Ectodermal cell (in vitro differentiated cells): ENCODE data around the gene GTF2IRD2.
"Not testable (repeated sequence)": the region's sequence is repeated elsewhere in the genome, so short reads cannot be mapped to it uniquely, and the experiment has no call there.

Source experiments
- H3K27ac ChIP-seq: 2 replicates; pipeline ENCODE4 v1.7.0; 2013; ENCODE audit warnings: mild to moderate bottlenecking, low read depth, low read length; ENCODE audit not compliant: insufficient read depth, poor library complexity, severe bottlenecking
- H3K27me3 ChIP-seq: 2 replicates; pipeline ENCODE4 v1.7.0; 2013; ENCODE audit warnings: mild to moderate bottlenecking, low read length; ENCODE audit not compliant: insufficient read depth, control insufficient read depth, poor library complexity, severe bottlenecking
- H3K36me3 ChIP-seq: one replicate; pipeline ENCODE4 v1.7.0; 2013; ENCODE audit warnings: low read length; ENCODE audit not compliant: control insufficient read depth, insufficient read depth
- H3K4me1 ChIP-seq: one replicate; pipeline ENCODE4 v1.7.0; 2013; ENCODE audit warnings: low read length; ENCODE audit not compliant: control insufficient read depth, insufficient read depth
- H3K4me3 ChIP-seq: 2 replicates; pipeline ENCODE4 v1.7.0; 2013; ENCODE audit warnings: low read depth, low read length, control low read depth; ENCODE audit not compliant: insufficient read depth
- H3K9me3 ChIP-seq: 2 replicates; pipeline ENCODE4 v1.7.0; 2013; ENCODE audit warnings: mild to moderate bottlenecking, low read length, moderate library complexity; ENCODE audit not compliant: control insufficient read depth
- whole genome bisulfite sequencing, 2 experiments: methylation state at CpG; one replicate each; pipeline ENCODE4 v1.1.7; 2013; ENCODE audit warnings: missing lambda C conversion rate in 2 of 2; 5-methylcytosine and 5-hydroxymethylcytosine counted together

The GTF2IRD2 gene

DNA sequence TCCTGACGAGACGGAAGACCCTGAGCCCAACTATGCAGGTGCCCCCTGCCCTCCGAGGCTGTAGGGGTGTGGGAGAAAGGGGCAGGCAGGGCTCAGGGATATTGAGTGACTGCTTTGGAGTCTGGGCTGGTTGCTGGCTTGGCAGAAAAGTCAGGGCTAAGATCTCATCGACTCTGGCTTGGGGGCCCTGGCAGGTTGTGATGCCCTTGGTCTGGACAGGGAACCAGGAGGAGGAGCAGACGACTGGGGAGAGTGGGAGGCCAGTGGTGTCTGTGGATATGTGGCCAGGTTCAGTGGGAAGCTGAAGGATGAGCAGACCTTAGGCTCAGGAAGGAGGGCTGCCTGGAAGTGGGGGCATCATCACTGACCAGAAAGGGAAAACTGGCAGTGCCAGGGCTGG lies 67.8 kb downstream of the GTF2IRD2 start:
- not testable (repeated sequence) for H3K27me3 ChIP-seq
- WGBS, 2 experiments = 84 to 87% methylated on average over 4 of the region's 5 CpGs

DNA sequence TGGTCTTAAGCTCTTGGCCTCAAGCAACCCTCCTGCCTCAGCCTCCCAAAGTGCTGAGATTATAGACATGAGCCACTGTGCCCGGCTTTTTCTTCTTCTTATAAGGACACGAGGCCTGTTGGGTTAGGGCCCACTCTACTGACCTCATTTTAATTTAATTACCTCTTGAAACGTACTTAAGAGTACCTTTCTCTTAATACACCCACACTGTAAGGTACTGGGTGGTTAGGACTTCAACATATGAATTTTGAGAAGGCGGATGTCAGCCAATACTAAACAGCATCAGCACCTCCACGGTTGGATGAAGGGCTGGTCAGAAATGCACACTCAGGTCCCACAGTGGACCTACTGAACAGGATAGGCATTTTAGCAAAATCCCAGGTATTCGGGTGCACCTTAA lies 69.7 kb downstream of the GTF2IRD2 start:
- not testable (repeated sequence) for H3K27me3 ChIP-seq, H3K27ac ChIP-seq, H3K4me1 ChIP-seq, H3K4me3 ChIP-seq, H3K36me3 ChIP-seq, H3K9me3 ChIP-seq
- WGBS, 2 experiments = 84 to 91% methylated on average over 4 of the region's 6 CpGs

More for the DNA sequence above, 67.8 kb downstream of the GTF2IRD2 start:
- not testable (repeated sequence) for H3K27ac ChIP-seq, H3K9me3 ChIP-seq, H3K36me3 ChIP-seq, H3K4me3 ChIP-seq, H3K4me1 ChIP-seq

DNA sequence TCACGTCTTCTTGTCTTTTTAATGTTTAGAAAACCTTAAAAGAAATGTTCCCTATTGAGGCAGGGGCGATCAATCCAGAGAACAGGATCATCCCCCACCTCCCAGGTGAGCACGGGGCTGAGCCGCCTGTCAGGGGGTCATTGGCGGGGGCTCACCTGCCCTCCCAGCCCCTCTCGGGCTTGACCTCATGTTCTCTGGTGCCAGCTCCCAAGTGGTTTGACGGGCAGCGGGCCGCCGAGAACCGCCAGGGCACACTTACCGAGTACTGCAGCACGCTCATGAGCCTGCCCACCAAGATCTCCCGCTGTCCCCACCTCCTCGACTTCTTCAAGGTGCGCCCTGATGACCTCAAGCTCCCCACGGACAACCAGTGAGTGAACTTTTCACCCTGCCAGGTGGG lies 72.4 kb downstream of the GTF2IRD2 start:
- WGBS, 2 experiments = 86 to 100% methylated on average over 4 to 10 of the region's 17 CpGs

DNA sequence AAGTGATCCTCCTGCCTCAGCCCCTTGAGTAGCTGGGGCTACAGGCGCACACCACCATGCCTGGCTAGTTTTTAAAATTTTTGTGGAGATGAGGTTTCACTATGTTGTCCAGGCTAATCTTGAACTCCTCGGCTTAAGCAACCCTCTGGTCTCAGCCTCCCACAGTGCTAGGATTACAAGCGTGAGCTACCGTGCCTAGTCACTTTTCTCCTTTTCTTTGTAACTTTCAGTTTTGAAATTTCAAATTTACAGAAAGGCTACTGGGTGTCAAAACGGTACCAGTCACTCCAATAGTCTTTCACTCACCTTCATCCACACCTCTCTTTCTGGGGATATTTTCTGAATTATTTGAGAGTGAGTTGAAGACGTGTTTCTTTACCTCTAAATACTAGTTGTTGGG lies 76.3 kb downstream of the GTF2IRD2 start:
- H3K4me3 ChIP-seq, H3K36me3 ChIP-seq, H3K27ac ChIP-seq, H3K27me3 ChIP-seq, H3K9me3 ChIP-seq, H3K4me1 ChIP-seq: not testable (repeated sequence)
- no CpG with 5 or more reads among the region's 6 CpGs for WGBS, 2 experiments

More for the DNA sequence above, 72.4 kb downstream of the GTF2IRD2 start:
- H3K27ac ChIP-seq, H3K4me1 ChIP-seq, H3K27me3 ChIP-seq, H3K4me3 ChIP-seq, H3K36me3 ChIP-seq, H3K9me3 ChIP-seq: not testable (repeated sequence)

DNA sequence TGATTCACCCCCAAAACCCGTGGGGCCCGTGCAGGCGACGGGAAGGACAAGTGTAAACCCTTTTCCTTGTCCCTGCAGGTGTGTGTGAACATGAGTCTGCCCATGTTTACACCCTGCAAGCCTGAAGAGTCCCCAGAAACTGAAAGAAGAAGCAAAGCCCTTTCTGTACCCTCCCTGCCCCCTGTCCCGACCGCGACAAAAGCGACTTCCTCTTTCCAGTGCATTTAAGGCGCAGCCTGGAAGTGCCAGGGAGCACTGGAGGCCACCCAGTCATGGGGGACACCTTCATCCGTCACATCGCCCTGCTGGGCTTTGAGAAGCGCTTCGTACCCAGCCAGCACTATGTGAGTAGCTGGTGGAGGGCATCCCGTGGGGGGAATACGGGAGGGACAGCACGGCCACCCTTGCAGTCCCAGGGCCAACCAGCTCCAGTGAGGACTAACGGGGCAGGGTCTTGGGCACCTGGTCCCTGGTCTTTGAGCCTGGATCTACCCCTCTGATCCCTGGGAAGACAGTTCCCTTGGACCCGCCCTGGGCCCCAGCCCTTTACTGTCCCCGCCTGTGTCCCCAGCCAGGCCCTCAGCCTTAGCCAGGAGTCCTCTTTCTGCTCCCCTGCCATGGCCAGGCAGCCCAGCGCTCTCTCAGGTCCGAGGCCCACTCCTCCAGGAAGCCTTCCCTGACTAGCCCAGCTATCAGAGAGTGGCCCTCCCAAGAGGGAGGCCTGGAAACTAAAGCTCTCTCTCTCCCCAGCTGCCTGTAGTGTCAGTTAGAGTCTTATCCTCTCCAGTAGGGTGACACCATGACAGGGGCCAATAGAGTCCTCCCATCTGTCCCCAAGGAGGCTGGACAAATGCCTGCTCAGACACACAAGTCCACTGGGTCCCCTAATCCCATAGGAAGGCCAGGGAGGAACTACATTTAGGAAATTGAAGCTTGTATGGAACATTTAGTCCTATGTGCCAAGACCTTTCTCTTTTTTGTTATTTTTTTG lies 77.3 kb downstream of the GTF2IRD2 start, which contains the start of gene NCF1:
NCF1 (plus strand) TSS at position 252 of the 991 bp plus-strand sequence; CDS start at position 273, 21 bp downstream.
- H3K27ac ChIP-seq, H3K27me3 ChIP-seq, H3K36me3 ChIP-seq, H3K9me3 ChIP-seq, H3K4me1 ChIP-seq, H3K4me3 ChIP-seq: not testable (repeated sequence)
- WGBS, 2 experiments = no CpG with 5 or more reads among the region's 21 CpGs

DNA sequence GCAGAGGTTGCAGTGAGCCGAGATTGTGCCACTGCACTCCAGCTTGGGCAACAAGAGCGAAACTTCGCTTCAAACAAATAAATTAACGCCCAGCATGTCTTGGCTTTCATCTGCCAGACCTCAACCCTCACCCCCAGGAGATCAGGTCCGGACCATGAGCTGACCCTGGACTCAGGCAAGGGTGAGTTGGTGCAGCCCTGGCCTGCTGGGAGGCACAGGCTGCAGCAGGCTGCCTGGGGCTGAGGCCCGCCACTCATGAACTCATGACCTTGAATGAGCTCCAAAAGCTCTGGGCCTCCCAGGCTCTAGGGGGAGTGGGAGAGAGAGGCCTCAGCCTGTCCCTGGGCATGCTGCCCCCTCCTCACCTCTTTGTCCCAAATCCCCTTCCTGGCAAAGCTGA lies 79.3 kb downstream of the GTF2IRD2 start:
- H3K27me3 ChIP-seq, H3K36me3 ChIP-seq, H3K4me3 ChIP-seq, H3K27ac ChIP-seq, H3K9me3 ChIP-seq, H3K4me1 ChIP-seq: not testable (repeated sequence)
- WGBS, 2 experiments = 85 to 89% methylated on average over 6 of the region's 6 CpGs

DNA sequence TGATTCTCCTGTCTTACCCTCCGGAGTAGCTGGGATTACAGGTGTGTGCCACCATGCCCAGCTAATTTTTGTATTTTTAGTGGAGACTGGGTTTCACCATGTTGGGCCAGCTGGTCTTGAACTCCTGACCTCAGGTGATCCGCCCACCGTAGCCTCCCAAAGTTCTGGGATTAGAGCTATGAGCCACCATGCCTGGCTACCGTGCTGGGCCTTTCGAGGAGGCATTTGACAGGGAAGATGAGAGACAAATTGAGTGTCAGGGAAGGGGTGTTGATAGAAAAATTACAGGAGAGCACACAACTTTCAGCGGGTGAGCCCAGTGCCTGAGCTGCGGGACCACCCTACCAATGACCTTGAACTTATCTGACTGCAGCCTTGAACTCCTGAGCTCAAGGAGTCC lies 81.3 kb downstream of the GTF2IRD2 start:
- not testable (repeated sequence) for H3K36me3 ChIP-seq, H3K4me1 ChIP-seq, H3K9me3 ChIP-seq, H3K27ac ChIP-seq, H3K4me3 ChIP-seq, H3K27me3 ChIP-seq
- WGBS, 2 experiments = 94 to 96% methylated on average over 4 of the region's 7 CpGs

DNA sequence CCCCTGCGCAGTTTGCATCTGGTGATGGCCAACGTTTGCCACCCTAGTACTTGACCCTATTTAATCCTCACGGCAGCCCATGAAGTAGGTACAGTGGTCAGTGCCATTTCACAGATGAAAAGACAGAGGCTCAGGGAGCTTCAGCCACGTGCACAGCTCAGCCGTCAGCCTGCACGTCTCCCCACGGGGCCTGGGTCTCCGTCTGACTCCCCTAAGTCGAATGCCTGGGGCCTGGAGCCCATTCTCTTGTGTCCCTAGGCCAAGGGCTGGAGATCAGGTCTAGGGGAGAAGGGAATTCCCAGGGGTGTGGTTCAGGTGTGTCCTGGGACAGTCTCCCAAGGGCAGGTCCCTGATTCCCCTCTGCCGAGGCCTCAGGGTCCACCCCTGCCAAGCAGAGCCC lies 84.4 kb downstream of the GTF2IRD2 start:
- not testable (repeated sequence) for H3K4me1 ChIP-seq, H3K27ac ChIP-seq, H3K27me3 ChIP-seq, H3K4me3 ChIP-seq, H3K9me3 ChIP-seq, H3K36me3 ChIP-seq
- WGBS, 2 experiments = 88 to 93% methylated on average over 8 of the region's 10 CpGs

DNA sequence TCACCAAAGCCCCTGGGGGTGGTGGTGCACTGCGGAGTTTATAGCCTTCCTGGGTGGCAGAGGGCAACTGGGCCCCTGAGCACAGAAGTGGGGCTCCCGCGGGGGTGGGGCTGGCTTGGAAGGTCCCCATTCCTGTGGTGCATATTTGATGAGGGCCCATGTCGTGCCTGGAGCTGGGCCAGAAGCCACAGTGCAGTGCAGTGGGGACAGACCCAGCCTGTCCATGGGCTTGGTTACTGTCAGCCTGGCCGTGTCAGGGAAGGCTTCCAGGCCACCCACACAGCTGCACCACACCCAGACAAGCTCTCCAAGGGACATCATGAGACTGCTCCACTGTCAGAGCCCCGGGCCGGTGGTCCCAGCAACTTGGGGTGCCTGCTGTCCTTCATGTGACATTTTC lies 84.9 kb downstream of the GTF2IRD2 start:
- not testable (repeated sequence) for H3K36me3 ChIP-seq, H3K9me3 ChIP-seq, H3K27ac ChIP-seq, H3K4me3 ChIP-seq, H3K4me1 ChIP-seq, H3K27me3 ChIP-seq
- WGBS, 2 experiments = no CpG with 5 or more reads among the region's 7 CpGs

DNA sequence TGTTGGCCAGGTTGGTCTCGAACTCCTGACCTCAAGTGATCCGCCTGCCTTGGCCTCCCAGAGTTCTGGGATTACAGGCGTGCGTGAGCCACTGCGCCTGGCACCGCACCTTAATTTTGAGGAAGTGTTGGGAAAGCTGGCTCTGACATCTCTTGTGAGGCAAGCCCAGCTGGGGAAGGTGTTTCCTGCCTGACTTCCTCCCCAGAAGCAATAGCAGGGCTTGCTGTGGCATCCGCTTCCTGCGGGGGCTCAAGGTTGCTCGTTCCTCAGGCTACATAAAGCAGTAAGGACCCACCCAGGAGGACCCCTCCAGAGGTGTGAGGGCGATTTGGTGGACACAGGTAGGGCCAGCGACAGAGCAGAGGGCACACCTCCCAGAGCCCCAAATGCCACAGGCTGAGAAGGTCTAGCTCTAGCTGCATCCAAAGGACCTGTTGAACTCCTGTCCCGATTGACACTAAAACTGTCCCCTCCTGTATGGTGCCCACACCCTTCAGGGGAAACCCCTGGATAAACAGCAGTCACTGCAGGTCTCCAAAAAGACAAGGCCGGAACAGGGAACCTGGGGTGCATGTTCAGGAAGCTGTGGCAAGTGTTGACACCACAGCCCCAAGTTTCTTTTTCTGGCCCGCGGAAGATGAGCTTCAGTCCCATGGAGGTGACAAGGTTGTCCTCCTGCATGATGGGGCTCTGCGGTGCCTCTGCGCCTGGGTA lies 86.0 kb downstream of the GTF2IRD2 start:
- H3K9me3 ChIP-seq, H3K27ac ChIP-seq, H3K36me3 ChIP-seq, H3K27me3 ChIP-seq, H3K4me1 ChIP-seq, H3K4me3 ChIP-seq: not testable (repeated sequence)
- WGBS, 2 experiments = no CpG with 5 or more reads among the region's 17 CpGs
